ENCODE results near the gene RXRA. TPM values are rescaled to one million over a fixed set of nuclear protein-coding genes. Genes with fewer than 3 reads are reported as not detected.

The RXRA gene
- total RNA-seq, 1 experiment from 2014 or later, result 31.6 TPM

- no peak for DNase-seq (ENCODE audit: low read depth, low spot score)
- Histone ChIP-seq H3K4me3 (ENCODE audit: low read depth in 2 of 2, low read length in 2 of 2) (no peak overlapping the region), H3K27ac (ENCODE audit: low read length) (no peak overlapping the region), H3K27me3 (ENCODE audit: control insufficient read depth, insufficient read depth, low read length) (no peaks in the 10 kb centered on the region), H3K36me3 (ENCODE audit: control insufficient read depth, insufficient read depth, low read length) (no peaks in the 10 kb centered on the region), H3K4me1 (ENCODE audit: control insufficient read depth, insufficient read depth, low read length) (peaks cover 9% of the 10 kb centered on the region), H3K9me3 (ENCODE audit: control insufficient read depth, insufficient read depth, low read depth, low read length) (no peaks in the 10 kb centered on the region)
- ATAC-seq, result no peak
- intact Hi-C loops (cut with micrococcal nuclease; ENCODE audit: unreplicated experiment), result no loop called here
- POLR2A ChIA-PET, result no interaction called here
- CTCF ChIA-PET, result no interaction called here
- TF ChIP-seq TCF7L2 (IDR thresholded peaks at IDR 0.05; ENCODE audit: low read depth, low read length) (no peak), SIN3A (IDR thresholded peaks at IDR 0.05; ENCODE audit: borderline replicate concordance, insufficient read depth, low read depth, low read length) (no peak)
- no TSS peak for BruUV-seq (replicated peaks)
- in situ Hi-C loops (cut with HindIII; ENCODE audit: low pct_unique_long_range_greater_than_20kb, low sequenced_read_pairs), result no loop called here
Observed at GRCh38 chr9:134439368-134439784, 113.1 kb downstream of the RXRA start.

GRCh38 chr9:134440636-134441226, 114.5 kb downstream of the RXRA start:
- CTCF ChIA-PET, result interaction anchor here (0.6 kb wide), 1 partner anchor 44 kb away, joined by 3 read pairs; no protein-coding TSS in a partner anchor
- POLR2A ChIA-PET, result no interaction called here

More at GRCh38 chr9:134440636-134441226, 114.5 kb downstream of the RXRA start:
- no peak for TF ChIP-seq TCF7L2 (IDR thresholded peaks at IDR 0.05; ENCODE audit: low read depth, low read length)
- no peak for TF ChIP-seq POLR2AphosphoS5 (IDR thresholded peaks at IDR 0.05; ENCODE audit: low read depth, low read length)
- no peak for TF ChIP-seq REST (IDR thresholded peaks at IDR 0.05; ENCODE audit: insufficient read depth in 1 of 2, low read depth in 2 of 2, low read length in 1 of 2)
- TF ChIP-seq SIN3A (IDR thresholded peaks at IDR 0.05; ENCODE audit: borderline replicate concordance, insufficient read depth, low read depth, low read length), result no peak
- TF ChIP-seq, protein P1, sequence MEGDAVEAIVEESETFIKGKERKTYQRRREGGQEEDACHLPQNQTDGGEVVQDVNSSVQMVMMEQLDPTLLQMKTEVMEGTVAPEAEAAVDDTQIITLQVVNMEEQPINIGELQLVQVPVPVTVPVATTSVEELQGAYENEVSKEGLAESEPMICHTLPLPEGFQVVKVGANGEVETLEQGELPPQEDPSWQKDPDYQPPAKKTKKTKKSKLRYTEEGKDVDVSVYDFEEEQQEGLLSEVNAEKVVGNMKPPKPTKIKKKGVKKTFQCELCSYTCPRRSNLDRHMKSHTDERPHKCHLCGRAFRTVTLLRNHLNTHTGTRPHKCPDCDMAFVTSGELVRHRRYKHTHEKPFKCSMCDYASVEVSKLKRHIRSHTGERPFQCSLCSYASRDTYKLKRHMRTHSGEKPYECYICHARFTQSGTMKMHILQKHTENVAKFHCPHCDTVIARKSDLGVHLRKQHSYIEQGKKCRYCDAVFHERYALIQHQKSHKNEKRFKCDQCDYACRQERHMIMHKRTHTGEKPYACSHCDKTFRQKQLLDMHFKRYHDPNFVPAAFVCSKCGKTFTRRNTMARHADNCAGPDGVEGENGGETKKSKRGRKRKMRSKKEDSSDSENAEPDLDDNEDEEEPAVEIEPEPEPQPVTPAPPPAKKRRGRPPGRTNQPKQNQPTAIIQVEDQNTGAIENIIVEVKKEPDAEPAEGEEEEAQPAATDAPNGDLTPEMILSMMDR (IDR thresholded peaks at IDR 0.05), result no peak
- no peak for ATAC-seq
- Histone ChIP-seq H3K36me3 (ENCODE audit: control insufficient read depth, insufficient read depth, low read length) (no peaks in the 10 kb centered on the region), H3K4me3 (ENCODE audit: low read depth in 2 of 2, low read length in 2 of 2) (no peak overlapping the region), H3K9me3 (ENCODE audit: control insufficient read depth, insufficient read depth, low read depth, low read length) (no peaks in the 10 kb centered on the region), H3K27me3 (ENCODE audit: control insufficient read depth, insufficient read depth, low read length) (no peaks in the 10 kb centered on the region), H3K27ac (ENCODE audit: low read length) (no peak overlapping the region), H3K4me1 (ENCODE audit: control insufficient read depth, insufficient read depth, low read length) (peaks cover 9% of the 10 kb centered on the region)
- BruUV-seq (replicated peaks), result no TSS peak
- intact Hi-C loops (cut with micrococcal nuclease; ENCODE audit: unreplicated experiment) (no loop called here), in situ Hi-C loops (cut with HindIII; ENCODE audit: low pct_unique_long_range_greater_than_20kb, low sequenced_read_pairs) (no loop called here)
- DNase-seq (ENCODE audit: low read depth, low spot score), result no peak

All from Panc1 (cell line).